ENCODE data around the gene F2. TPM values are rescaled to one million over a fixed set of nuclear protein-coding genes. Genes with fewer than 3 reads are reported as not detected.

Gene F2
- total and polyA plus RNA-seq, 2 of the 13 experiments (the other 11 are each of a cell fraction or from before 2014, with no cell fraction given): 330 to 801 TPM

- H4K20me1 ChIP-seq (ENCODE audit: insufficient read depth, low read length): no peaks in the 10 kb centered on the region
- H3K4me2 ChIP-seq (ENCODE audit: low read depth, low read length): no peak overlapping the region
- H2AFZ ChIP-seq (ENCODE audit: low read length): no peak overlapping the region
- no peak overlapping the region for H3K27ac ChIP-seq (ENCODE audit: extremely low read length, insufficient read depth, low read length)
- H3K4me3 ChIP-seq (replicated peaks in 1 of 3; ENCODE audit: insufficient read depth in 1 of 3, low read depth in 2 of 3, low read length in 3 of 3): no peak overlapping the region
- CTCF ChIA-PET (ENCODE audit: low intra/inter-chr PET ratio, low total read pairs): no interaction called here
- no peaks in the 10 kb centered on the region for H3K79me2 ChIP-seq (ENCODE audit: insufficient read depth, low read length)
- H3K9ac ChIP-seq (ENCODE audit: insufficient read depth, low read depth, low read length): no peak overlapping the region
- WGBS (ENCODE audit: low lambda C conversion rate): 96% methylated on average over 11 of the region's 11 CpGs
- no peak for DNase-seq (ENCODE audit: low spot score)
- H3K9me3 ChIP-seq (ENCODE audit: low read length): no peaks in the 10 kb centered on the region
- POLR2A ChIA-PET: interaction anchor here (1.0 to 1.5 kb wide), 3 partner anchors 9 to 37 kb away, joined by 3 to 6 read pairs (median 3); partner anchors contain the start of gene ARHGAP1
- ATAC-seq: no peak
- H3K36me3 ChIP-seq (replicated peaks in 1 of 2; ENCODE audit: control insufficient read depth in 1 of 2, insufficient read depth in 2 of 2, low read length in 2 of 2): peaks cover 28 to 60% of the 10 kb centered on the region in 2 experiments
- no TSS peak for BruUV-seq (replicated peaks)
- in situ Hi-C loops (cut with HindIII; ENCODE audit: extremely low pct_ligation_motif_present, low pct_unique_long_range_greater_than_20kb) (no loop called here), intact Hi-C loops (cut with micrococcal nuclease; ENCODE audit: unreplicated experiment) (no loop called here)
- no peaks in the 10 kb centered on the region for H3K27me3 ChIP-seq (ENCODE audit: control insufficient read depth in 1 of 2, insufficient read depth in 2 of 2, low read length in 2 of 2)
- H3K4me1 ChIP-seq (ENCODE audit: insufficient read depth, low read length): no peaks in the 10 kb centered on the region
- no peak for FAIRE-seq
- TF ChIP-seq NBN (conservative IDR thresholded peaks at IDR 0.05) (no peak), ZFP62 (CRISPR knock-in tag; IDR thresholded peaks at IDR 0.05) (no peak), ZBTB7A (CRISPR knock-in tag; IDR thresholded peaks at IDR 0.05) (no peak), ZNF34 (CRISPR knock-in tag; IDR thresholded peaks at IDR 0.05; ENCODE audit: borderline replicate concordance) (no peak), PCBP2 (optimal IDR thresholded peaks at IDR 0.05; ENCODE audit: low read depth, low read length, poor library complexity, severe bottlenecking) (no peak), FLYWCH1 (CRISPR knock-in tag; IDR thresholded peaks at IDR 0.05) (no peak), NFRKB (IDR thresholded peaks at IDR 0.05) (no peak), ZBTB42 (CRISPR knock-in tag; IDR thresholded peaks at IDR 0.05) (no peak), PAX8 (CRISPR knock-in tag; IDR thresholded peaks at IDR 0.05; ENCODE audit: borderline replicate concordance) (no peak), CREB1 (IDR thresholded peaks at IDR 0.05) (no peak), CREB1 (CRISPR knock-in tag; IDR thresholded peaks at IDR 0.05) (no peak), ZMYM3 (CRISPR knock-in tag; IDR thresholded peaks at IDR 0.05) (peak; percentile 54; the same call in 1 of the 2 replicates), SKIL (CRISPR knock-in tag; IDR thresholded peaks at IDR 0.05; ENCODE audit: borderline replicate concordance) (no peak), ZNF746 (CRISPR knock-in tag; IDR thresholded peaks at IDR 0.05) (no peak), NCOA1 (CRISPR knock-in tag; IDR thresholded peaks at IDR 0.05) (no peak), MAZ (IDR thresholded peaks at IDR 0.05; ENCODE audit: borderline replicate concordance, low read depth, low read length) (no peak), MAZ (CRISPR knock-in tag; IDR thresholded peaks at IDR 0.05; ENCODE audit: low read depth) (no peak), SP140L (CRISPR knock-in tag; IDR thresholded peaks at IDR 0.05; ENCODE audit: borderline replicate concordance) (no peak), NR2F1 (CRISPR knock-in tag; IDR thresholded peaks at IDR 0.05) (no peak), NCOA5 (CRISPR knock-in tag; IDR thresholded peaks at IDR 0.05) (no peak), NFE2L2 (IDR thresholded peaks at IDR 0.05; ENCODE audit: low read length) (no peak), ZNF768 (CRISPR knock-in tag; IDR thresholded peaks at IDR 0.05) (peak; percentile 89), CCAR2 (optimal IDR thresholded peaks at IDR 0.05; ENCODE audit: low read depth, low read length) (no peak), MAFF (IDR thresholded peaks at IDR 0.05; ENCODE audit: low read depth, low read length) (0 out of 2 replicates have a peak, but pooled peaks have one; percentile 16), CCDC6 (CRISPR knock-in tag; IDR thresholded peaks at IDR 0.05) (no peak), RAD21 (CRISPR knock-in tag; IDR thresholded peaks at IDR 0.05) (no peak), SKI (IDR thresholded peaks at IDR 0.05; ENCODE audit: partially characterized antibody) (no peak)
These were observed 36.0 kb upstream of the F2 start for GRCh38 chr11:46682773-46683752.
